H9 (cell line): ENCODE data around the gene KCNK1. TPM values are rescaled to one million over a fixed set of nuclear protein-coding genes. Genes with fewer than 3 reads are reported as not detected.

ENCODE experiments used
- DNase-seq: peaks from one replicate; pipeline ENCODE4 v3.0.0-alpha.2; 2017
- H2AFZ ChIP-seq: one replicate; pipeline ENCODE4 v1.6.1; 2013; ENCODE audit warnings: mild to moderate bottlenecking, low read length, control low read depth, moderate library complexity
- H2AK5ac ChIP-seq: 2 replicates; pipeline ENCODE4 v1.6.1; 2013; ENCODE audit warnings: low read length, control low read depth, mixed read lengths; ENCODE audit not compliant: insufficient read length
- H2BK120ac ChIP-seq: one replicate; pipeline ENCODE4 v1.6.1; 2013; ENCODE audit warnings: low read depth, mild to moderate bottlenecking, low read length, control low read depth, inconsistent platforms; ENCODE audit not compliant: poor library complexity, severe bottlenecking
- H2BK12ac ChIP-seq: 2 replicates; pipeline ENCODE4 v1.6.1; 2013; ENCODE audit warnings: low read length, control low read depth, mixed read lengths, low read depth; ENCODE audit not compliant: insufficient read length
- H2BK15ac ChIP-seq: 2 replicates; pipeline ENCODE4 v1.6.1; 2013; ENCODE audit warnings: low read depth, low read length, control low read depth
- H2BK20ac ChIP-seq: one replicate; pipeline ENCODE4 v1.6.1; 2013; ENCODE audit warnings: low read depth, mild to moderate bottlenecking, low read length, control low read depth, inconsistent platforms; ENCODE audit not compliant: poor library complexity, severe bottlenecking
- H2BK5ac ChIP-seq: 2 replicates; pipeline ENCODE4 v1.6.1; 2013; ENCODE audit warnings: low read length, control low read depth, mixed read lengths; ENCODE audit not compliant: insufficient read length
- H3K14ac ChIP-seq: 2 replicates; pipeline ENCODE4 v1.6.1; 2013; ENCODE audit warnings: low read length, control low read depth; ENCODE audit not compliant: insufficient read depth
- H3K18ac ChIP-seq: 2 replicates; pipeline ENCODE4 v1.6.1; 2013; ENCODE audit warnings: low read depth, mild to moderate bottlenecking, mixed read lengths, low read length, control low read depth; ENCODE audit not compliant: insufficient read length
- H3K23ac ChIP-seq: 2 replicates; pipeline ENCODE4 v1.6.1; 2013; ENCODE audit warnings: low read length, control low read depth, mixed read lengths, low read depth; ENCODE audit not compliant: insufficient read length
- H3K23me2 ChIP-seq: 2 replicates; pipeline ENCODE4 v1.6.1; 2013; ENCODE audit warnings: low read depth, mild to moderate bottlenecking, mixed read lengths, low read length, control low read depth; ENCODE audit not compliant: insufficient read length, poor library complexity, severe bottlenecking
- H3K27ac ChIP-seq: 2 replicates; pipeline ENCODE4 v1.5.1; 2013; ENCODE audit warnings: low read length, control low read depth, mixed read lengths, low read depth; ENCODE audit not compliant: insufficient read length
- H3K27me3 ChIP-seq: 2 replicates; pipeline ENCODE4 v1.6.1; 2013; ENCODE audit warnings: low read length, control low read depth, inconsistent platforms; ENCODE audit not compliant: insufficient read depth
- H3K4ac ChIP-seq: 2 replicates; pipeline ENCODE4 v1.6.1; 2013; ENCODE audit warnings: low read depth, mild to moderate bottlenecking, control low read depth, inconsistent platforms, low read length, moderate library complexity
- H3K4me1 ChIP-seq: 2 replicates; pipeline ENCODE4 v1.6.1; 2013; ENCODE audit warnings: low read length, control low read depth, inconsistent platforms; ENCODE audit not compliant: insufficient read depth
- H3K4me2 ChIP-seq: 2 replicates; pipeline ENCODE4 v1.6.1; 2013; ENCODE audit warnings: low read length, control low read depth, mixed read lengths; ENCODE audit not compliant: insufficient read length, insufficient read depth
- H3K56ac ChIP-seq: 2 replicates; pipeline ENCODE4 v1.6.1; 2013; ENCODE audit warnings: low read depth, mild to moderate bottlenecking, mixed read lengths, low read length, control low read depth; ENCODE audit not compliant: insufficient read length
- H3K79me1 ChIP-seq: 2 replicates; pipeline ENCODE4 v1.6.1; 2013; ENCODE audit warnings: low read depth, mild to moderate bottlenecking, moderate library complexity, low read length, control low read depth, inconsistent platforms; ENCODE audit not compliant: insufficient read depth, poor library complexity, severe bottlenecking
- H3K79me2 ChIP-seq: 2 replicates; pipeline ENCODE4 v1.6.1; 2013; ENCODE audit warnings: low read length, control low read depth, inconsistent platforms; ENCODE audit not compliant: insufficient read depth
- H3K9ac ChIP-seq: 2 replicates; pipeline ENCODE4 v1.6.1; 2013; ENCODE audit warnings: low read length, control low read depth, mixed read lengths; ENCODE audit not compliant: insufficient read length; ENCODE audit errors: extremely low read depth
- H3K9me3 ChIP-seq: one replicate; pipeline ENCODE4 v1.6.1; 2013; ENCODE audit warnings: low read depth, low read length, inconsistent platforms; ENCODE audit not compliant: control insufficient read depth
- H3T11ph ChIP-seq: one replicate; pipeline ENCODE4 v1.6.1; 2013; ENCODE audit warnings: mild to moderate bottlenecking, low read length, control low read depth, inconsistent platforms
- H4K20me1 ChIP-seq: one replicate; pipeline ENCODE4 v1.6.1; 2013; ENCODE audit not compliant: control insufficient read depth, insufficient read length, insufficient read depth
- H4K5ac ChIP-seq: 2 replicates; pipeline ENCODE4 v1.6.1; 2013; ENCODE audit warnings: low read depth, mild to moderate bottlenecking, mixed read lengths, low read length, control low read depth; ENCODE audit not compliant: insufficient read length
- H4K8ac ChIP-seq: replicated peaks from 2 replicates; pipeline ENCODE4 v1.6.1; 2013; ENCODE audit warnings: low read length, control low read depth, mixed read lengths, low read depth; ENCODE audit not compliant: insufficient read length
- H4K91ac ChIP-seq: 2 replicates; pipeline ENCODE4 v1.6.1; 2013; ENCODE audit warnings: low read depth, mild to moderate bottlenecking, moderate library complexity, mixed read lengths, low read length, control low read depth; ENCODE audit not compliant: insufficient read length
- H3K27ac Mint-ChIP-seq, 3 experiments: 2 replicates in 2 of 3; 3 replicates in 1 of 3; pipeline ENCODE4 v1.8.0; 2020 to 2021; ENCODE audit warnings: mixed read lengths in 3 of 3, mild to moderate bottlenecking in 1 of 3, moderate library complexity in 1 of 3
- H3K27me3 Mint-ChIP-seq: 2 replicates; pipeline ENCODE4 v1.8.0; 2021; ENCODE audit warnings: low read depth, mild to moderate bottlenecking, moderate library complexity, mixed read lengths
- H3K36me3 Mint-ChIP-seq, 3 experiments: 2 replicates in 2 of 3; 3 replicates in 1 of 3; pipeline ENCODE4 v1.8.0; 2020 to 2021; ENCODE audit warnings: low read depth in 3 of 3, mixed read lengths in 3 of 3; ENCODE audit not compliant: insufficient read depth in 1 of 3
- H3K4me1 Mint-ChIP-seq, 2 experiments: 2 replicates each; pipeline ENCODE4 v1.8.0; 2020; ENCODE audit warnings: mixed read lengths in 2 of 2
- H3K4me3 Mint-ChIP-seq, 2 experiments: 2 replicates in 1 of 2; 3 replicates in 1 of 2; pipeline ENCODE4 v1.8.0; 2020 to 2021; ENCODE audit warnings: mild to moderate bottlenecking in 2 of 2, mixed read lengths in 2 of 2, moderate library complexity in 1 of 2
- H3K9me3 Mint-ChIP-seq, 2 experiments: 2 replicates in 1 of 2; 3 replicates in 1 of 2; pipeline ENCODE4 v1.8.0; 2020; ENCODE audit warnings: mild to moderate bottlenecking in 2 of 2, mixed read lengths in 2 of 2, moderate library complexity in 1 of 2
- WGBS: extraction: QIAGEN DNeasy Blood & Tissue Kit; methylation state at CpG from one replicate; pipeline ENCODE4 v1.1.7; 2013; ENCODE audit warnings: missing lambda C conversion rate, low lambda C conversion rate, mixed read lengths; ENCODE audit not compliant: insufficient read length; ENCODE audit errors: extremely low coverage; 5-methylcytosine and 5-hydroxymethylcytosine counted together
- total RNA-seq: library from RNA; stranded (reverse); gene quantifications from 2 replicates; pipeline ENCODE4 v1.2.1, GENCODE V29; 2021
- TF ChIP-seq, protein P1 (sequence below): fragments of 200-600 bp; sonication (generic); conservative IDR thresholded peaks from 3 replicates; pipeline ENCODE4 v1.8.0; 2021; ENCODE audit warnings: antibody characterized with exemption, mild to moderate bottlenecking

The KCNK1 gene
- total RNA-seq, 1 experiment from 2014 or later: 9.9 TPM

DNA sequence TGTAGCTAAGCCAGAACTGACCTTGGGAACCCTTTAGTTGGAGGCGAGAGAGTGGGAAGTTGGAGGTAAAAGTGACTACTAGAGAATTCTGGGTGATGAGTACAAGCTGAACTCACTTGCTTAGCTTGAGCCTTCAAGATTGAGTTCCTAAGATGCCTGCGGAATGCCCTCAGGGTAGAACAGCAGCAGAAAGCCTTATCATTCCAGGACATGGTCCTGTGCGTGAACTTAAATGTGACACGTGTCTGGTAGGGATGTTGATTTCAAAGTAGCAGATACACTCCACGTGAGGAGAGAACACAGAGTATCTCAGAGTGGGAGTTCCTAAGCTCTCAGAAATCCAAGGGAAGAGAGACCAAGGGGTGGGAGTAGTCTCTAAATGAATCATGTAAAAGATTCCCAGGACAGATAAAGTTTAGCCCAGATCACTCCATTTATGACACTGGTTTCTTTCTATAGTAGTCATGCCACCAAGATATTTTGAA is 60.1 kb downstream of the KCNK1 start:
- Histone ChIP-seq H2AFZ (no peak overlapping the region), H2BK20ac (no peak overlapping the region), H3K23me2 (no peaks in the 10 kb centered on the region), H3K4me1 (no peaks in the 10 kb centered on the region; the same call in 1 of the 2 replicates), H3K14ac (no peak overlapping the region), H2AK5ac (no peak overlapping the region), H4K20me1 (no peaks in the 10 kb centered on the region), H2BK120ac (no peak overlapping the region), H2BK12ac (no peak overlapping the region), H3K18ac (no peak overlapping the region), H3K79me2 (no peaks in the 10 kb centered on the region), H3K56ac (no peak overlapping the region), H2BK5ac (no peak overlapping the region), H3T11ph (no peak overlapping the region), H3K9ac (no peak overlapping the region), H4K8ac (no peak overlapping the region), H3K79me1 (no peaks in the 10 kb centered on the region), H4K91ac (no peak overlapping the region), H3K9me3 (no peaks in the 10 kb centered on the region), H3K23ac (no peak overlapping the region), H3K27me3 (no peaks in the 10 kb centered on the region), H4K5ac (no peak overlapping the region), H3K27ac (no peak overlapping the region), H2BK15ac (no peak overlapping the region), H3K4me2 (no peak overlapping the region), H3K4ac (no peak overlapping the region)
- peak overlapping the region in 1 of 3 experiments; percentile 8; a peak in 1 of 7 replicates for H3K27ac Mint-ChIP-seq
- no peaks in the 10 kb centered on the region; the same call in 1 of the 2 replicates for H3K27me3 Mint-ChIP-seq
- no peak for DNase-seq
- peaks cover 24 to 46% (median 42%) of the 10 kb centered on the region in 3 experiments for H3K36me3 Mint-ChIP-seq
- no peak overlapping the region for H3K4me3 Mint-ChIP-seq
- TF ChIP-seq, protein P1, sequence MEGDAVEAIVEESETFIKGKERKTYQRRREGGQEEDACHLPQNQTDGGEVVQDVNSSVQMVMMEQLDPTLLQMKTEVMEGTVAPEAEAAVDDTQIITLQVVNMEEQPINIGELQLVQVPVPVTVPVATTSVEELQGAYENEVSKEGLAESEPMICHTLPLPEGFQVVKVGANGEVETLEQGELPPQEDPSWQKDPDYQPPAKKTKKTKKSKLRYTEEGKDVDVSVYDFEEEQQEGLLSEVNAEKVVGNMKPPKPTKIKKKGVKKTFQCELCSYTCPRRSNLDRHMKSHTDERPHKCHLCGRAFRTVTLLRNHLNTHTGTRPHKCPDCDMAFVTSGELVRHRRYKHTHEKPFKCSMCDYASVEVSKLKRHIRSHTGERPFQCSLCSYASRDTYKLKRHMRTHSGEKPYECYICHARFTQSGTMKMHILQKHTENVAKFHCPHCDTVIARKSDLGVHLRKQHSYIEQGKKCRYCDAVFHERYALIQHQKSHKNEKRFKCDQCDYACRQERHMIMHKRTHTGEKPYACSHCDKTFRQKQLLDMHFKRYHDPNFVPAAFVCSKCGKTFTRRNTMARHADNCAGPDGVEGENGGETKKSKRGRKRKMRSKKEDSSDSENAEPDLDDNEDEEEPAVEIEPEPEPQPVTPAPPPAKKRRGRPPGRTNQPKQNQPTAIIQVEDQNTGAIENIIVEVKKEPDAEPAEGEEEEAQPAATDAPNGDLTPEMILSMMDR: no peak
- peaks cover 4 to 10% of the 10 kb centered on the region in 2 experiments; a peak in 3 of 4 replicates for H3K4me1 Mint-ChIP-seq
- no CpG with 5 or more reads among the region's 5 CpGs for WGBS
- peaks cover 0 to 13% of the 10 kb centered on the region in 2 experiments; a peak in 3 of 5 replicates for H3K9me3 Mint-ChIP-seq
